GM21423 (cell line): ENCODE measurements around the gene ELOVL6.

Experiments
- ATAC-seq: cut with Tn5 transposase; IDR thresholded peaks from one replicate; pipeline ENCODE4 v1.9.1; 2021; ENCODE audit warnings: mild to moderate bottlenecking, moderate library complexity; ENCODE audit not compliant: unreplicated experiment

ELOVL6 gene

DNA sequence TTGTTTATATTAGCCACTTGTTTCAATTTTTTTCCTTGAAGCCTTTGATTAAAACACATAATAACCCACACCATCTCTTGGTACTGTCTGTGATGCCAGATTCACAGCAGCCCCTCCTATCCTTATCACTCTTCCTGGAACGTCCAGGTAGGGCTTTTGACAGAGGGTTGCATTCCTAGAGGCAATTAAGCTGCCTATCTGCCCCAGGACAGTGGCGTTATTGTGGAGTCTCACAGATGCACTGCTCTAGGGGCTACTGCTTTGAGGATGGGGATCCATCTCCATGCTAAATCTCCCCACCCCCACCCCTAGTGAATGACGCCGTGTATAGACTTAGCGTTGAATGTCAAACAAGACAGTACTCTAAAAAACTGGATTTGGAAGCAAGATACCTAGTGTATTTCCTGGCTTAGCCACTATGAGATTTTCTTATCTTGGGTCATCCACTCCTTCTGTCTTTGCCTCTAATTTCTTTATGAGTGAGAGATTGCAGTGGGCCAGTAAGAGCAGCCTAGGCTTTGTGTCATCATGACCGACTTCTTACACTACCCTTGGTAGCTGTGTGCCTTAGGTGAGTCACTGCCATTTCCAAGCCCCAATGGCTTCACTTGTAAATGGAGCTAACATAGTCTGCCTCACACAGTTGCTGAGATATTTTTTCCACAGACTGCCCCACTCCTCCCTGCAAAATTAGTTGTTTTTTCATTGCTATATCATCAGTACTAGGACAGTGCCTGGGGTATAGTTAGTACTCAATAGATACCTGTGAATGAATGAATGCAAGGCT, 194.8 kb downstream of the ELOVL6 start:
- no peak for ATAC-seq

DNA sequence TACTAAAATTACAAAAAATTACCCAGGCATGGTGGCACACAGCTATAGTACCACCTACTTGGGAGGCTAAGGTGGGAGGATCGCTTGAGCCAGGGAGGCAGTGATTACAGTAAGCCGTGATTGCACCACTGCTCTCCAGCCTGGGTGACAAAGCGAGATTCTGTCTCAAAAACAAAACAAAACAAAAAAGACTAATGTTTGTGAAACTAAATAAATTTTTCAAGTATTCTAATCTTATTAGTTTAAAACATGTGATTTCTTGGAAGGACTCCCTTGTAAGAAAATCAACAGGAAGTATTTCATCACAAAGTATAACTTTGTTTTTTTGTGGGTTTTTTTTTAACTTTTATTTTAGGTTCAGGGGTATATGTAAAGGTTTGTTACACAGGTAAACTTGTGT, 196.1 kb downstream of the ELOVL6 start:
- no peak for ATAC-seq

DNA sequence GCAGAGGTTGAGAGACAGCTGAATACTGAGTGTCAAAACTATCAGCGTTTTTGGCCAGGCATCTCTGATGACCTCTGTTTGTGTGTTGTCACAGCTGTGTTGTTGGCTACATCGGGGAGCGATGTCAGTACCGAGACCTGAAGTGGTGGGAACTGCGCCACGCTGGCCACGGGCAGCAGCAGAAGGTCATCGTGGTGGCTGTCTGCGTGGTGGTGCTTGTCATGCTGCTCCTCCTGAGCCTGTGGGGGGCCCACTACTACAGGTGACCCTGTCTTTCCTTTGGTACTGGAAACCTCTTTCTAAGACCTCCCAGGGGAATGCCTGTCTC, 198.9 kb downstream of the ELOVL6 start:
- ATAC-seq: no peak

DNA sequence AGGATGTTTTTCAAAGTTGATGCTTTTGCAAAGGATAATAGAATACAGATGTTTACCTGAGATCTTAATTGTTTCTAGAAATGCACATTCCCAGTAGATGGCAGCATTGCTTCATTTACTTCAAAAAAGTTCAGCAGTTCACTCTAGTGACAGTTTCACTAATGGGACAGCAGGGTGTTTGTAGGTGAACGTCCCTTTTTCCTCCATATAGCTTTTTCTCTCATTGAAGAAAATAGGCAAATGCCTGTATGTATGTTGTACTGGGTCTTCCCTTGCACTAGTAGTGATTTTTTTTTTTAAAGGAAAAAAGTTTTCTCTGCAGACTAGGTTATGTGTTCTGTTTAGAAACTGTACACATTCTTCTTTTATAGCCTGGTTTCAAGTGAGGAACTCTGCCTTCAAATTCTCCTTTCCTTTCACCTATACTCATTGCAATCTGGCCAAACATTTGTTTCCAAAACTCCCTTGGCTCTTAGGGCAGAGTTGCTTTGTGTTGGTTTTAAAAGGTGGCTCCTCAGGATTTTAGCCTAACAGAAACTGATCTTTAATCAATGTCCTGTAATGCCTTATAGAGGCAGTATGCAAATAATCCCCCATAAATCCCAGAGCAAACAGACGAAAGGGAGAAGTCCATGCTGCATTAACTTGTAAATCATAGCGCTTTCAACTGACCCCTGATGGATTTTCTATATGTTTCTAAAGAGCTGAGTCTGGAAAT, 199.4 kb downstream of the ELOVL6 start:
- ATAC-seq: peak; percentile 36

GRCh38 chr4:109996526-109996925, 201.9 kb downstream of the ELOVL6 start:
- no peak for ATAC-seq
